ENCODE measurements around the gene HS3ST1.

DNA sequence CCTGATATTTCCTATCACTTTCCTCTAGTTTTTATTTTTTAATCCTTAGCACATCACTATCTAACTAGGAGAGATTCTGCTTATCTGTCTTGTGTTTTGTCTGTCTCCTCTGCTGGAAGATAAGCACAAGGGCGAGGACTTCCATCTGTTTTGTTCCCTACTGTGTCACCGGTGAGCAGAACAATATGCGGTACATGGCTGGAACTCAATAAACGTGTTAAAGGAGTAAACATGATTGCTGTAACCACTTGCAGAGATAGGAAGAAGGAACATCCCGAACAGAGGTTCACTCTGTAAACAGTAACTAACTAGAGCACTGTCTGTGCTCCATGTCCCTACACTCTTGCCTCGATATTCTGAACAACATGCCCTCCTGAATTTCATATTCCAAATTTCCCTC is 5.2 kb downstream of the HS3ST1 start:
- TF ChIP-seq, protein P1, sequence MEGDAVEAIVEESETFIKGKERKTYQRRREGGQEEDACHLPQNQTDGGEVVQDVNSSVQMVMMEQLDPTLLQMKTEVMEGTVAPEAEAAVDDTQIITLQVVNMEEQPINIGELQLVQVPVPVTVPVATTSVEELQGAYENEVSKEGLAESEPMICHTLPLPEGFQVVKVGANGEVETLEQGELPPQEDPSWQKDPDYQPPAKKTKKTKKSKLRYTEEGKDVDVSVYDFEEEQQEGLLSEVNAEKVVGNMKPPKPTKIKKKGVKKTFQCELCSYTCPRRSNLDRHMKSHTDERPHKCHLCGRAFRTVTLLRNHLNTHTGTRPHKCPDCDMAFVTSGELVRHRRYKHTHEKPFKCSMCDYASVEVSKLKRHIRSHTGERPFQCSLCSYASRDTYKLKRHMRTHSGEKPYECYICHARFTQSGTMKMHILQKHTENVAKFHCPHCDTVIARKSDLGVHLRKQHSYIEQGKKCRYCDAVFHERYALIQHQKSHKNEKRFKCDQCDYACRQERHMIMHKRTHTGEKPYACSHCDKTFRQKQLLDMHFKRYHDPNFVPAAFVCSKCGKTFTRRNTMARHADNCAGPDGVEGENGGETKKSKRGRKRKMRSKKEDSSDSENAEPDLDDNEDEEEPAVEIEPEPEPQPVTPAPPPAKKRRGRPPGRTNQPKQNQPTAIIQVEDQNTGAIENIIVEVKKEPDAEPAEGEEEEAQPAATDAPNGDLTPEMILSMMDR (IDR thresholded peaks at IDR 0.05) = no peak
- TF ChIP-seq TCF7L2 (IDR thresholded peaks at IDR 0.05; ENCODE audit: low read depth, low read length) = no peak
- TF ChIP-seq POLR2AphosphoS5 (IDR thresholded peaks at IDR 0.05; ENCODE audit: low read depth, low read length) = no peak
- TF ChIP-seq, protein P2, sequence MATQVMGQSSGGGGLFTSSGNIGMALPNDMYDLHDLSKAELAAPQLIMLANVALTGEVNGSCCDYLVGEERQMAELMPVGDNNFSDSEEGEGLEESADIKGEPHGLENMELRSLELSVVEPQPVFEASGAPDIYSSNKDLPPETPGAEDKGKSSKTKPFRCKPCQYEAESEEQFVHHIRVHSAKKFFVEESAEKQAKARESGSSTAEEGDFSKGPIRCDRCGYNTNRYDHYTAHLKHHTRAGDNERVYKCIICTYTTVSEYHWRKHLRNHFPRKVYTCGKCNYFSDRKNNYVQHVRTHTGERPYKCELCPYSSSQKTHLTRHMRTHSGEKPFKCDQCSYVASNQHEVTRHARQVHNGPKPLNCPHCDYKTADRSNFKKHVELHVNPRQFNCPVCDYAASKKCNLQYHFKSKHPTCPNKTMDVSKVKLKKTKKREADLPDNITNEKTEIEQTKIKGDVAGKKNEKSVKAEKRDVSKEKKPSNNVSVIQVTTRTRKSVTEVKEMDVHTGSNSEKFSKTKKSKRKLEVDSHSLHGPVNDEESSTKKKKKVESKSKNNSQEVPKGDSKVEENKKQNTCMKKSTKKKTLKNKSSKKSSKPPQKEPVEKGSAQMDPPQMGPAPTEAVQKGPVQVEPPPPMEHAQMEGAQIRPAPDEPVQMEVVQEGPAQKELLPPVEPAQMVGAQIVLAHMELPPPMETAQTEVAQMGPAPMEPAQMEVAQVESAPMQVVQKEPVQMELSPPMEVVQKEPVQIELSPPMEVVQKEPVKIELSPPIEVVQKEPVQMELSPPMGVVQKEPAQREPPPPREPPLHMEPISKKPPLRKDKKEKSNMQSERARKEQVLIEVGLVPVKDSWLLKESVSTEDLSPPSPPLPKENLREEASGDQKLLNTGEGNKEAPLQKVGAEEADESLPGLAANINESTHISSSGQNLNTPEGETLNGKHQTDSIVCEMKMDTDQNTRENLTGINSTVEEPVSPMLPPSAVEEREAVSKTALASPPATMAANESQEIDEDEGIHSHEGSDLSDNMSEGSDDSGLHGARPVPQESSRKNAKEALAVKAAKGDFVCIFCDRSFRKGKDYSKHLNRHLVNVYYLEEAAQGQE (IDR thresholded peaks at IDR 0.05; ENCODE audit: insufficient read depth in 1 of 2, low read depth in 2 of 2, low read length in 1 of 2) = no peak
- no peak for TF ChIP-seq SIN3A (IDR thresholded peaks at IDR 0.05; ENCODE audit: borderline replicate concordance, insufficient read depth, low read depth, low read length)

All from Panc1 (cell line).